ENCODE data around the gene PSMB7.

GRCh38 chr9:124343533-124344290 is 71.5 kb downstream of the PSMB7 start:
- TF ChIP-seq, protein P1, sequence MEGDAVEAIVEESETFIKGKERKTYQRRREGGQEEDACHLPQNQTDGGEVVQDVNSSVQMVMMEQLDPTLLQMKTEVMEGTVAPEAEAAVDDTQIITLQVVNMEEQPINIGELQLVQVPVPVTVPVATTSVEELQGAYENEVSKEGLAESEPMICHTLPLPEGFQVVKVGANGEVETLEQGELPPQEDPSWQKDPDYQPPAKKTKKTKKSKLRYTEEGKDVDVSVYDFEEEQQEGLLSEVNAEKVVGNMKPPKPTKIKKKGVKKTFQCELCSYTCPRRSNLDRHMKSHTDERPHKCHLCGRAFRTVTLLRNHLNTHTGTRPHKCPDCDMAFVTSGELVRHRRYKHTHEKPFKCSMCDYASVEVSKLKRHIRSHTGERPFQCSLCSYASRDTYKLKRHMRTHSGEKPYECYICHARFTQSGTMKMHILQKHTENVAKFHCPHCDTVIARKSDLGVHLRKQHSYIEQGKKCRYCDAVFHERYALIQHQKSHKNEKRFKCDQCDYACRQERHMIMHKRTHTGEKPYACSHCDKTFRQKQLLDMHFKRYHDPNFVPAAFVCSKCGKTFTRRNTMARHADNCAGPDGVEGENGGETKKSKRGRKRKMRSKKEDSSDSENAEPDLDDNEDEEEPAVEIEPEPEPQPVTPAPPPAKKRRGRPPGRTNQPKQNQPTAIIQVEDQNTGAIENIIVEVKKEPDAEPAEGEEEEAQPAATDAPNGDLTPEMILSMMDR (IDR thresholded peaks at IDR 0.05): no peak
- TF ChIP-seq EZH2 (IDR thresholded peaks at IDR 0.05; ENCODE audit: borderline replicate concordance, insufficient read depth, low read depth, low read length, poor library complexity, severe bottlenecking): no peak

Measured in B cell (primary cell).